Activated CD4-positive, alpha-beta T cell treated with anti-CD3 and anti-CD28 coated beads, Interleukin-2, amount 50 U/mL, for 4 hours (primary cell): Measurements from ENCODE around the gene MYO1B.

Experiments
- DNase-seq, 2 experiments: peaks; one replicate each; pipeline ENCODE4 v3.0.0-alpha.2; 2020

The MYO1B gene

DNA sequence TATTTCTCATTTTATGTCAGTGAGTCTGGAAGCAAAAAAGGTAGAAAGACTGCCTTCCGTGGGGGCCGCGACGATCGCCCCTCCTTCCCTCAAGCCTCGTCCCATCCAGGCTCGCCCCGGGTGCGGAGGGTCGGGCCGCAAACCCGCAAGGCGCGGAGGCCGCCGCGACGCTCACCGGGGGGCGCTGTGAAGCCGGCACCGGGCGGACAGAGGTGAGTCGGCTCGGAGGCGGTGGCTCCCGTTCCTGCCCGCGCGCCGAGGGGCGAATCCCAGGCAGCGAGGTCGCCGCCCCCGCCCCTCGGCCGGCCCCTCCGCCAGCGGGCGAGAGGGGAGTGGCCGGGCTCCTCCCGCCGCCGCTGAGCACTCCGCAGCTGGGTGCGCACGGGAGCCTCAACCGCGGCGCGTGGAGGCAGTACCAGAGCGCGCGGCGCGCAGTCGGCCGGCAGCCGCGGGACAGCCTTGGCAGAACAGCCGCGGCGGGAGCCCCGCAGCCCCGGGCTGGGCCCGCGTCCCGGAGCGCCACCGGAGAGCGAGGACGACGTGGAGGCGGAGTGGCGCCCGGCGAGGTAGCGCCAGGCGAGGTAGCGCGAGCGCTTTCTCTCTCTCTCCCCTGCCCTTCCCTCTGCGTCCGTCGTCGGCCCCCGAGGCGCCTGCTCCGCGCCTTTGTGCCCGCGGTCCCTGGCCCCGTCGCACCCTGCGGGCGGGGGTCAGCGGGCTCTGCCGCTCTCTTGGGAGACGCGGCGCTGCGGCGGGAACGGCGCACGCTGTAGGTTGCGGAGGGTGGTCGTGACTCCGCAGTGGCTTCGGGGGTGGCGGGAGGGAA lies at the start of gene MYO1B:
Gene MYO1B, plus strand, starts transcription at position 359 of the 823 bp plus-strand sequence. CDS start 31,492 bp downstream, outside the sequence.
- peak; percentile 22 to 27 for DNase-seq

DNA sequence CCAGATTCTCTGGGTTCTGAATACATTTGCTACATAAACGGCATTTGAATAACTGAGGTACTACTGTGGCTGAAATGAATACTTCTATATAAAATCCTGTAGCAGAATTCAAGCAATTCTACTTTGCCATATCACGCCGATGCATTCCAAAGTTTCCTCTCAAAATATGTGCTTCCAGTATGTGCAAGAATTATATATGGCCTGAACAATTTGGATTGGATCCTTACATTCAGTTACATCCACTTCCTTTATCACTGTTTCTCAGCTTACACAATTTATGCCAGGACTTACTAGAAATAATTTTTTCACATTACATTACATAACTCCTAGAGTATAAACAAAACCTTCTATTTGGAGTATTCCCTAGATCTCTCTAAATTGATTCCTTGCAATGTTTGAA lies 48.1 kb upstream of the MYO1B start:
- DNase-seq, result no peak

GRCh38 chr2:191198271-191198670 lies 46.9 kb upstream of the MYO1B start:
- DNase-seq, result no peak

DNA sequence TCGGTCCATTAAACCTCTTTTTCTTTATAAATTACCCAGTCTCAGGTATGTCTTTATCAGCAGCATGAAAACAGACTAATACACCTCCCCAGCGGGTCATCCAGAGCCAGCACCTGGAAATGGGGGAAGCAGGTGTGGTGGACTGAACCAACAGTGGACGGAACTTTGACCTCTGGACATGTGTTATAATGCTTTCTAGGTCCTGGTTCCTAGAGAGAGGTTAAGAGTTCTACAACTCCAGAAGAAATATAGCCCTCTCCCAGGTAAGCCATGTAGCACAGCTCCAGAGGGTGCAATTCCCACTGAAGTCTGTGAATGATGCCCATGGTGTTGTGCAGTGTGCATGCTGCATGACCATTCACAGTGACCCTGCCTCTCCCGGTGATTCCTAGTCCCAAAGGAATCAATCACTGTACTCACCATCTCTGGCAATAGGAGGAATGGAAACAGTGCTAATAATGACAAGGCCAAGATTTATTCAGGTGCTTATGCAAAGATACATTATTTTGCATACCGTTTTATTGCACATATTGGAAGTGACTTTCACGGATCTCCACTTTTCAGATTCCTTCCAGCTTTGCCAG lies 45.2 kb upstream of the MYO1B start:
- DNase-seq, result no peak

- no peak for DNase-seq
These were observed 44.3 kb upstream of the MYO1B start for GRCh38 chr2:191200910-191201309.

- DNase-seq, result no peak
These were observed 42.9 kb upstream of the MYO1B start for GRCh38 chr2:191202209-191202721.

GRCh38 chr2:191202881-191203397 lies 42.3 kb upstream of the MYO1B start:
- DNase-seq, result no peak

- DNase-seq, result no peak
These were observed 40.8 kb upstream of the MYO1B start for GRCh38 chr2:191204433-191204832.

DNA sequence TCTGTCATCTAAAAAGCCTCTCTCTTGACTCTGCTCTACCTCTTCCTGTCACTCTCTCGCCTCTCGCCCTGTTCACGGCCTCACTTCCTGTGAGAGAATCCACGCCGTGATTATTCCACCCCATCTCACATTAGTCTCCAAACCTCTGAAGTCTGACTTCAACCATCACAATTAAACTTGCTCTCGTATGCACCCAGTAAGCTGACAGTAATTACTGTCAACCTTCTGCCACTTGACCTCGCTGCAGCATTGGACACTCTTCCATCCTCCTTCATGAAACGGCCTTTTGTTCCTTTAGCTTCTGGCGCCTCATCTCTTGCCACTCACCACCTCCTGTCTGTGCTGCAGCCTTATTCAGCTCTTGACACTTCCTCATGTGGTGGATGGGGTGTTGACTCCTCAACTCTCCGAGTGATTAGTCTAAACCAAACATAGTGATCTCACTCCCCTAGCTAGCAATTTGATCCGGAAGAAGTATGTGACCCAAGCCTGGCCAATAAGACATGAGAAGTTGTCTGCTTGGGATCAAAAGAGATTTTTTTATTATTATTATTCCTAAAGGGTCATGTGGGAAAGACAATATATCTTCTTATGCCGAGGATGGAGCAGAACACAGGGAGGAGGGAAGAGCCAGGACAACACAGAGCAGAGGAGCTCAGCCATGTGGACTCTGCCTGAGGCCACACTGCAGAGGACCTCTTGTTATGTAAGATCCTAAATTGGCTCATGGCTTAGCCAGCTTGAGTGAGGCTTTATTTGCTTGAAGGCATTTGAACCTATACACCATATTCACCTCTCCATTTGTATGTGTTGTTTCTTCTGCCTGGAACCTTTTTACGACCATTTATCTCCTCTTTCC lies 38.4 kb upstream of the MYO1B start:
- DNase-seq, result no peak

DNA sequence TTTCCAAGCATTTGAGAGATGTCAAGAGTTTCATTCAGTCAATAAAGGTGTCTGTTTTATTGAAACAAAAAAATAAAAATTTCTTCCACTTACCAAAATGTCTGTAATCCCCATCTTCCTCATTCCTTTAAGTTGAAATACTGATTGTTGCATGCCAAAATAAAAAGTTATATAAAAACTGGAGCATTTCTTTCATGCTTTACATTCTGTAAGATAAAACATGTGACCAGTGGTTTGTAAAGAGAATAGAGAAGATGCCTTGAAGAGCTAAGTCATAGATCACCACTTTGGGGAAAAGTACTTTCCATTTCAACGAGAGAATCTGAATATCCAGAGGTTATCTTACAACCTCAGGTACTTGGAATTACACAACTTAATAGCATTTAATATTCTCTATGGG lies 35.9 kb upstream of the MYO1B start:
- DNase-seq, result no peak

DNA sequence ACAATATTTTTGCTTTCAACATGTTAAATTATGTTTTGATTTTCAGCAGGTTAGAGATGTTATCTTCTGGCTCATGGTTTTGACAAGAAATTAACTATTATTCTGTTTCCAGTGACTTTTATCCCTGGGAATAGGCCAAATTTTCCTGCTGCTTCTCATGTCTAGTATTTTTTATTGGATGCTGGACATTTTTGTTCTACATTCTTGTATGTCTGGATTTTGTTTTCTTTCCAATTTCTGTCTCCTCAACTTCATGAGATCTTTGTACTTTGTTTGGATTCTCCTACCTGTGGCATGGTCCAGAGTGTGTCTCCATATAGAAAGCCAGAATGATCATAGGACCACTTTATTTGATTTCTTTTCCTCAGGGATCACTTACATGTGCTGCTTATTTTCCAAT lies 33.1 kb upstream of the MYO1B start:
- DNase-seq, result no peak

DNA sequence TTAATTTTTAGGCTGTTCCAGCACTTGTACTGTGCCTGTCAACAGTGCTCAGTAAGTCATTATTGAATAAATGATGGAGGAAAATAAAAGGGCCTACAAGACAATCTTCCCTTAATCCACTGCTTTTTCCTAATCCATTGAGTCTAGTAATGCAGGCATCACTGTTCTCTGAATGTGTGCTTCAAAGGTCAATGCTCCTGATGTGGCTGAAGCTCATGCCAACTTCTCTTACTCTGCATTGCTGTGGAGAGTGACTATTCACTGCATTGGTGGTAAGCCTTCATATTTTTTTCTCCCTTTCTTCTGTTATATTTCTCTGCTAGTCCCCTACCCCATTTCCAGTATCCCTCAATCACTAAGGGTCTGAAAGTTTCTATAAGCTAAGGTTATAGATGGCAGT lies 31.9 kb upstream of the MYO1B start:
- DNase-seq, result no peak

DNA sequence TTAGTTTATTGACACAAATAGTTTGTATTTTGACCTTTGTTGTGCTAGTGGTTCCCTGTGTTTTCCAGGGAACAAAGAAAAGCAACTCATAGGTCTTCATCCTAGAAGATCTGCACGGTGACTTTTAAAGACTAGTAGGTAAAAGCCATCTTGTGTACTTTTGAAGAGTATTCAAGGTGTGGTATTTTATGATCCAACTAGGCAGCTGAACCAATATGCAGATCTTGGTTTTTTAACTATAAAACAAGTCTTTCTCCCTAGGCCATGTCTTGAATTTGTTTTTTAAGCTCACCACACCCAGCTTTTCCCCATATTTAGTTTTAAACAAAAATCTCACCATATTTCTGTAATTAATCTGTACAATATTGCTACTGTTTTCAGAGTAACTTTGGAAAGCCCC lies 30.0 kb upstream of the MYO1B start:
- DNase-seq, result no peak

DNA sequence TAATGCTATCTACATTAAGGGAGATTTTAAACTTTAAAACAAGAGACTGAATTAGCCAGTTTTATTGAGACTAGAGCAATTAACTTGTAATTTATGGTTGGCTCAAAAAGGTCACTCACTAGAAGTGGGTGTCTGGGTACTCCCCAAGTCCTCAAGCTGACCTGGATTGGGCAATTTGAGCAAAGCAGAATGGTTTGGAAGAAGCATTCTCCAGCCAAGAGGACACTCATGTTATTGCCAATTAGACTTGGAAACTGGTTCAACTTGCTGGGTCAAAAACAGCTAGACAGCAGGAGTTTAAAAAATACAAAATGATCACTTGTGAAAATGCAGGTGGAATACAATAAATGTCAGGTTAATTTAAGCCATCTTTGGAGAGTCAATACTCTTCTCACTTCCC lies 29.5 kb upstream of the MYO1B start:
- no peak for DNase-seq

- DNase-seq, result no peak
These were observed 27.6 kb upstream of the MYO1B start for GRCh38 chr2:191217580-191217979.

DNA sequence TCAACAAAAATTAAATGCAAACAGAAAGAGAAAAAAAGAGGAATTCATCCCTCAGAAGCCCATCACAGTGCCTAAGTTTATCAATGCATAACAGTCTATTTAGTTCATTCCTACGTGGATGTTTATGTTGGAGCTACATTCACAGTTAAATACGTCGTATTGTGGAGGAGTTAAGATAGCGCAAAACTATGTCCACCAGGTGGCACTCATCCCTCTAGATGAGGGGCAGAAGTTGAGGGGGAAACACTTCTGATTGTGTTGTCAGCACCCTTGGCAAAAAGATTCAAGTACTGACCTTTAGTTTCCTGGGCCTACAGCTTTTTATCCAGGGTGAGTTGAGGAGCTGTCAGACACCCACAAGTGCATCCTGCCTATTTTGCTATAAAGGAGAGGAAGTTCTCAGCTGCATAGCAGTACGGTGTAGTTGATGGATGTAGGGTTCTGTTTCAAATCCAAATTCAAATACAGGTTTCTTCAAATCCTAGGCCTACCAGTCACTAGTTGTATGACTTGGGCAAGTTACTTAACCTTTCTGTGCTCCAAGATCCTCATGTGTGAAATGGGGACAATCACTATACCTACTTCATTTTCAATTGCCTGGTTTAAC lies 26.8 kb upstream of the MYO1B start:
- DNase-seq, result peak in 1 of 2 experiments; percentile 17

GRCh38 chr2:191220671-191221070 lies 24.5 kb upstream of the MYO1B start:
- no peak for DNase-seq

DNA sequence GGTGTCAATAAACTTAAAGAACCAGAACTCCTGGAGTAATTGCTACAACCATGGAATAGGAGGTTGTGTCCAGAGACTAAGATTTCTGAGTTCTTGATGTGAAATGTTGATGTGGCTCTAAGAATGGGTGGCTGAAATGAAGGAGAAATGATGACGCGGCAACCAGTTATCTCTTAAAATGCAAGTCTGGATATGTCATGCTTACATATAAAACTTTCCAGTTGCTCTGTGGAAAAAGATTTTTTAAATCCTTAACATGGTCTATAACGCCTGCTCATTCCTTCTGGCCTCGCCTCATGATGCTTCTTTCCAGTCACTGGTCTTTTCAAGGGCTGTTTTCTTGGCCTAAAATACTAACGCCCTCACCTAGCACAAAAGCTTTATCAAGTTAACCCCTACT lies 23.5 kb upstream of the MYO1B start:
- DNase-seq, result no peak

DNA sequence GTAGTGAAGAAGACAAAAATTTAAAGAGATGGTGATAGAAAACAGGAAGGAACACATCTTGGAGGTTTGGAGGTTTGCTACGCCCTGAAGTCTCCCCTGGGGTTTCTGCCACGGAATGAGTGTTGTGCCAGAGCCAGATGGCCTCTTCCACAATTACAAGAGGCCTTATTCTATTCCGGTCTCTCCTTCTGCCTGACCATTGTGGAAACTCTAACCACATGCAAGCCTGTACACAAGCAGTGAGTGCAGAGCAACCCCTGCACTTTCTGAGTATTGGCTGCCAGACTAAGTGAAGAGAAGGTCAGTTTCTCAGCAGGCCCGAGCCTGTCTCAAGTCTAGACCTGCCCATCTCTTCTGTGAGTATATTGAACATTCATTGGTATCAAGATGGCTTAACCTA lies 22.7 kb upstream of the MYO1B start:
- DNase-seq, result no peak

GRCh38 chr2:191222952-191223351 lies 22.3 kb upstream of the MYO1B start:
- no peak for DNase-seq

DNA sequence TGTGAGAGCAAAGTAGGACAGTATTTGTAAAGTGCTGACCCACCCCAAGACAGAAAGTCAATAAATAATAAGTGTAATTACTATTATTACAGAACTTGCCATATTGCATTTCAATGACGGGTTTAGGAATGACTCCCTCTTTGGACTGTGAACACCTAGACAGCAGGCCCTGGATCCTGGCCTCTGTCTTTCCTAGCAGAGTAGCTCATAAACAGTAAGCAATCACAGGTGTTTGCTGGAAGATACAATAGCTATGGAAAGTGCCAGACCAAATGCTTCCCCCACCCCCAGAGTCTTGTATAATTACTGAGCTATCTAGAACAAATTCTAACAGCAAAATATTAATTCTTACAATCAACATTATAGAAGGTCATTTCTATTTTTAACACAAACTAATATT lies 20.1 kb upstream of the MYO1B start:
- no peak for DNase-seq

GRCh38 chr2:191225690-191226089 lies 19.5 kb upstream of the MYO1B start:
- no peak for DNase-seq

GRCh38 chr2:191226196-191226595 lies 19.0 kb upstream of the MYO1B start:
- DNase-seq, result no peak
